Measurements from ENCODE around the gene TRAPPC3. TPM values are rescaled to one million over a fixed set of nuclear protein-coding genes. Genes with fewer than 3 reads are reported as not detected.

Gene TRAPPC3
- total RNA-seq, 1 experiment from 2014 or later, result 52.7 TPM

DNA sequence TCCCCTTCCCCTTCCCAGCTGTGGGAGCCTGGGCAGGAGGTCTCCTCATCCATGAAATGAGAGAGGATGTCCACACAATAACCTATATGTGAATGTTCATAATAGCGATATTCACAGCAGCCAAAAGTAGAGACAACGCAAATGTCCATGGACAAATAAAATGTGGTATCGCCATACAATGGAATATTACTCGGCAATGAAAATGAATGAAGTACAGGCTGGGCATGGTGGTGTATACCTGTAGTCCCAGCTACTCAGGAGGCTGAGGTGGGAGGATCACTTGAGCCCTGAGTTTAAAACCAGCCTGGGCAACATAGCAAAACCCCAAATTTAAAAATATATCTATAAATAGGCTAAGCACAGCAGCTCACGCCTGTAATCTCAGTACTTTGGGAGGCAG is 47.7 kb downstream of the TRAPPC3 start:
- Histone ChIP-seq H3K27me3 (ENCODE audit: insufficient read depth, low read length) (no peaks in the 10 kb centered on the region), H2BK120ac (ENCODE audit: low read depth, low read length, poor library complexity, severe bottlenecking) (no peak overlapping the region), H3K4ac (ENCODE audit: low read depth, low read length) (no peak overlapping the region), H2BK5ac (ENCODE audit: insufficient read length, low read length) (no peak overlapping the region), H3K23ac (ENCODE audit: insufficient read length, low read depth, low read length) (no peak overlapping the region), H3K9me3 (ENCODE audit: control insufficient read depth, low read depth, low read length) (no peaks in the 10 kb centered on the region), H4K91ac (ENCODE audit: insufficient read length, low read depth, low read length) (no peak overlapping the region), H3K18ac (ENCODE audit: insufficient read length, low read depth, low read length) (no peak overlapping the region), H2BK12ac (ENCODE audit: insufficient read length, low read depth, low read length) (no peak overlapping the region), H3K4me2 (ENCODE audit: insufficient read depth, insufficient read length, low read length) (no peak overlapping the region), H3K79me1 (ENCODE audit: insufficient read depth, low read depth, low read length, poor library complexity, severe bottlenecking) (no peaks in the 10 kb centered on the region), H3K4me1 (ENCODE audit: insufficient read depth, low read length) (no peaks in the 10 kb centered on the region), H4K20me1 (ENCODE audit: control insufficient read depth, insufficient read depth, insufficient read length) (no peaks in the 10 kb centered on the region), H2BK20ac (ENCODE audit: low read depth, low read length, poor library complexity, severe bottlenecking) (no peak overlapping the region), H4K8ac (replicated peaks; ENCODE audit: insufficient read length, low read depth, low read length) (no peak overlapping the region), H3T11ph (ENCODE audit: low read length) (no peak overlapping the region), H3K23me2 (ENCODE audit: insufficient read length, low read depth, low read length, poor library complexity, severe bottlenecking) (no peaks in the 10 kb centered on the region), H3K14ac (ENCODE audit: insufficient read depth, low read length) (no peak overlapping the region; the same call in 1 of the 2 replicates), H3K79me2 (ENCODE audit: insufficient read depth, low read length) (no peaks in the 10 kb centered on the region), H2AK5ac (ENCODE audit: insufficient read length, low read length) (no peak overlapping the region), H4K5ac (ENCODE audit: insufficient read length, low read depth, low read length) (no peak overlapping the region), H3K27ac (ENCODE audit: insufficient read length, low read depth, low read length) (no peak overlapping the region), H3K56ac (ENCODE audit: insufficient read length, low read depth, low read length) (no peak overlapping the region), H3K9ac (ENCODE audit: extremely low read depth, insufficient read length, low read length) (no peak overlapping the region), H2AFZ (ENCODE audit: low read length) (no peak overlapping the region), H2BK15ac (ENCODE audit: low read depth, low read length) (no peak overlapping the region)
- DNase-seq, result no peak
- Mint-ChIP-seq H3K36me3 (ENCODE audit: insufficient read depth in 1 of 3, low read depth in 3 of 3) (no peaks in the 10 kb centered on the region; a peak in 1 of 7 replicates), H3K27ac (no peak overlapping the region), H3K9me3 (no peaks in the 10 kb centered on the region), H3K27me3 (ENCODE audit: low read depth) (no peaks in the 10 kb centered on the region), H3K4me1 (peaks cover 15 to 17% of the 10 kb centered on the region in 2 experiments), H3K4me3 (no peak overlapping the region)
- TF ChIP-seq, protein P1, sequence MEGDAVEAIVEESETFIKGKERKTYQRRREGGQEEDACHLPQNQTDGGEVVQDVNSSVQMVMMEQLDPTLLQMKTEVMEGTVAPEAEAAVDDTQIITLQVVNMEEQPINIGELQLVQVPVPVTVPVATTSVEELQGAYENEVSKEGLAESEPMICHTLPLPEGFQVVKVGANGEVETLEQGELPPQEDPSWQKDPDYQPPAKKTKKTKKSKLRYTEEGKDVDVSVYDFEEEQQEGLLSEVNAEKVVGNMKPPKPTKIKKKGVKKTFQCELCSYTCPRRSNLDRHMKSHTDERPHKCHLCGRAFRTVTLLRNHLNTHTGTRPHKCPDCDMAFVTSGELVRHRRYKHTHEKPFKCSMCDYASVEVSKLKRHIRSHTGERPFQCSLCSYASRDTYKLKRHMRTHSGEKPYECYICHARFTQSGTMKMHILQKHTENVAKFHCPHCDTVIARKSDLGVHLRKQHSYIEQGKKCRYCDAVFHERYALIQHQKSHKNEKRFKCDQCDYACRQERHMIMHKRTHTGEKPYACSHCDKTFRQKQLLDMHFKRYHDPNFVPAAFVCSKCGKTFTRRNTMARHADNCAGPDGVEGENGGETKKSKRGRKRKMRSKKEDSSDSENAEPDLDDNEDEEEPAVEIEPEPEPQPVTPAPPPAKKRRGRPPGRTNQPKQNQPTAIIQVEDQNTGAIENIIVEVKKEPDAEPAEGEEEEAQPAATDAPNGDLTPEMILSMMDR (conservative IDR thresholded peaks at IDR 0.05), result no peak
- WGBS (ENCODE audit: extremely low coverage, insufficient read length, low lambda C conversion rate), result no CpG with 5 or more reads among the region's 5 CpGs
